ENCODE results near the gene CIPC.

The CIPC gene

GRCh38 chr14:77099425-77100167, 1.5 kb downstream of the CIPC start:
- no peak for DNase-seq (ENCODE audit: low read depth in 2 of 2, low spot score in 1 of 2)

- DNase-seq (ENCODE audit: low read depth in 2 of 2, low spot score in 1 of 2): no peak
These were observed 2.9 kb downstream of the CIPC start for GRCh38 chr14:77100961-77101360.

- no peak for DNase-seq (ENCODE audit: low read depth in 2 of 2, low spot score in 1 of 2)
These were observed 4.1 kb downstream of the CIPC start for GRCh38 chr14:77102154-77102553.

- no peak for DNase-seq (ENCODE audit: low read depth in 2 of 2, low spot score in 1 of 2)
These were observed 5.4 kb downstream of the CIPC start for GRCh38 chr14:77103475-77103874.

GRCh38 chr14:77103951-77104350, 5.9 kb downstream of the CIPC start:
- no peak for DNase-seq (ENCODE audit: low read depth in 2 of 2, low spot score in 1 of 2)

GRCh38 chr14:77104393-77104792, 6.3 kb downstream of the CIPC start:
- DNase-seq (ENCODE audit: low read depth in 2 of 2, low spot score in 1 of 2): no peak

GRCh38 chr14:77105145-77105939, 7.3 kb downstream of the CIPC start:
- no peak for DNase-seq (ENCODE audit: low read depth in 2 of 2, low spot score in 1 of 2)

- DNase-seq (ENCODE audit: low read depth in 2 of 2, low spot score in 1 of 2): no peak
These were observed 8.6 kb downstream of the CIPC start for GRCh38 chr14:77106666-77107065.

GRCh38 chr14:77107228-77107627, 9.2 kb downstream of the CIPC start:
- DNase-seq (ENCODE audit: low read depth in 2 of 2, low spot score in 1 of 2): no peak

GRCh38 chr14:77108753-77109152, 10.7 kb downstream of the CIPC start:
- no peak for DNase-seq (ENCODE audit: low read depth in 2 of 2, low spot score in 1 of 2)

GRCh38 chr14:77109656-77110055, 11.6 kb downstream of the CIPC start:
- DNase-seq (ENCODE audit: low read depth in 2 of 2, low spot score in 1 of 2): no peak

GRCh38 chr14:77110286-77110685, 12.2 kb downstream of the CIPC start:
- no peak for DNase-seq (ENCODE audit: low read depth in 2 of 2, low spot score in 1 of 2)

- DNase-seq (ENCODE audit: low read depth in 2 of 2, low spot score in 1 of 2): no peak
These were observed 13.0 kb downstream of the CIPC start for GRCh38 chr14:77111021-77111420.

GRCh38 chr14:77113644-77114043, 15.6 kb downstream of the CIPC start:
- DNase-seq (ENCODE audit: low read depth in 2 of 2, low spot score in 1 of 2): no peak

GRCh38 chr14:77114609-77115008, 16.6 kb downstream of the CIPC start:
- DNase-seq (ENCODE audit: low read depth in 2 of 2, low spot score in 1 of 2): no peak

GRCh38 chr14:77116172-77116817, 18.2 kb downstream of the CIPC start:
- DNase-seq (ENCODE audit: low read depth in 2 of 2, low spot score in 1 of 2): no peak

GRCh38 chr14:77119851-77120250, 21.8 kb downstream of the CIPC start:
- no peak for DNase-seq (ENCODE audit: low read depth in 2 of 2, low spot score in 1 of 2)

- DNase-seq (ENCODE audit: low read depth in 2 of 2, low spot score in 1 of 2): no peak
These were observed 23.0 kb downstream of the CIPC start for GRCh38 chr14:77120771-77121743.

- DNase-seq (ENCODE audit: low read depth in 2 of 2, low spot score in 1 of 2): no peak
These were observed 24.6 kb downstream of the CIPC start for GRCh38 chr14:77122526-77123125.

Data from stimulated activated CD8-positive, alpha-beta memory T cell treated with anti-CD3 and anti-CD28 coated beads, Interleukin-4, amount 100 ng/mL, for 4 hours (primary cell).